ENCODE results near the gene COL4A3.

- TF ChIP-seq EHMT2 (IDR thresholded peaks at IDR 0.05) (no peak), TARDBP (IDR thresholded peaks at IDR 0.05) (no peak), RAD21 (CRISPR knock-in tag; conservative IDR thresholded peaks at IDR 0.05 in 1 of 2, IDR thresholded peaks at IDR 0.05 in 1 of 2) (no peak), ZNF384 (IDR thresholded peaks at IDR 0.05; ENCODE audit: low read depth, low read length) (no peak), MBD2 (IDR thresholded peaks at IDR 0.05; ENCODE audit: borderline replicate concordance, low read depth) (no peak), ZFP36 (IDR thresholded peaks at IDR 0.05; ENCODE audit: low read depth, low read length, partially characterized antibody) (no peak), ZNF232 (CRISPR knock-in tag; IDR thresholded peaks at IDR 0.05) (no peak), ZNF175 (CRISPR knock-in tag; IDR thresholded peaks at IDR 0.05; ENCODE audit: low read depth) (no peak)
These were observed 179.8 kb downstream of the COL4A3 start for GRCh38 chr2:227344231-227344630.

Data from K562 (cell line).